ENCODE results near the gene ADRA1B.

GRCh38 chr5:159937580-159937979 is 21.3 kb downstream of the ADRA1B start:
- no peak for TF ChIP-seq MAX (IDR thresholded peaks at IDR 0.05; ENCODE audit: insufficient read depth, insufficient read length)
- TF ChIP-seq EZH2 (IDR thresholded peaks at IDR 0.05; ENCODE audit: borderline replicate concordance, low read depth, low read length, severe bottlenecking), result no peak
- no peak for TF ChIP-seq POLR2A (IDR thresholded peaks at IDR 0.05; ENCODE audit: low read depth, low read length)
- no peak for TF ChIP-seq CTCF (IDR thresholded peaks at IDR 0.05; ENCODE audit: extremely low read depth in 1 of 2, insufficient read depth in 1 of 2, low read depth in 1 of 2, low read length in 2 of 2)
- TF ChIP-seq GATA2 (IDR thresholded peaks at IDR 0.05; ENCODE audit: insufficient read depth, insufficient read length, low read depth, low read length), result no peak
- TF ChIP-seq POLR2AphosphoS5 (IDR thresholded peaks at IDR 0.05; ENCODE audit: insufficient read depth, low read depth, low read length), result no peak
- no peak for TF ChIP-seq MYC (IDR thresholded peaks at IDR 0.05; ENCODE audit: low read depth, low read length)
